NCI-H2227 (cell line): ENCODE data around the gene URAD.
A peak's percentile ranks its signal among the peaks of the same experiment; 100 is the strongest.

ENCODE experiments used
- DNase-seq: peaks from one replicate; lab custom pipeline; 2025; ENCODE audit not compliant: unreplicated experiment; lab: John Stamatoyannopoulos, UW

URAD gene

DNA sequence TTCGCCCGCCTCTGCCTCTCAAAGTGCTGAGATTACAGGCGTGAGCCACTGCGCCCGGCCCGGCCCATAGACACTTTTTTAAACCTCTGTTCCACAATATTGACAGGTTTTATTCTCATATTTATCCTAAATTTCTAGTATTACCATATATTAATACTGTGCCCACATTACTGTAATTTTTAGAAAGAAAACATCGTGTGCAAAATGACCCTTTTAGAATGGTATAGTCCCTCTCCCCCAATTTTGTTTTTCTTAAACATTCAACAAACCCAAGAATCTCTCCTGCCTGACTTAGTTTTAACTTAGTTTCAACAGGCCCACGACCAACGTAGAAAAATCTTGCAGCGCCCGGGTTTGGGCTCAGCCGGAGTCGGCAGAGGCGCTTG is 28.5 kb downstream of the URAD start:
- no peak for DNase-seq

DNA sequence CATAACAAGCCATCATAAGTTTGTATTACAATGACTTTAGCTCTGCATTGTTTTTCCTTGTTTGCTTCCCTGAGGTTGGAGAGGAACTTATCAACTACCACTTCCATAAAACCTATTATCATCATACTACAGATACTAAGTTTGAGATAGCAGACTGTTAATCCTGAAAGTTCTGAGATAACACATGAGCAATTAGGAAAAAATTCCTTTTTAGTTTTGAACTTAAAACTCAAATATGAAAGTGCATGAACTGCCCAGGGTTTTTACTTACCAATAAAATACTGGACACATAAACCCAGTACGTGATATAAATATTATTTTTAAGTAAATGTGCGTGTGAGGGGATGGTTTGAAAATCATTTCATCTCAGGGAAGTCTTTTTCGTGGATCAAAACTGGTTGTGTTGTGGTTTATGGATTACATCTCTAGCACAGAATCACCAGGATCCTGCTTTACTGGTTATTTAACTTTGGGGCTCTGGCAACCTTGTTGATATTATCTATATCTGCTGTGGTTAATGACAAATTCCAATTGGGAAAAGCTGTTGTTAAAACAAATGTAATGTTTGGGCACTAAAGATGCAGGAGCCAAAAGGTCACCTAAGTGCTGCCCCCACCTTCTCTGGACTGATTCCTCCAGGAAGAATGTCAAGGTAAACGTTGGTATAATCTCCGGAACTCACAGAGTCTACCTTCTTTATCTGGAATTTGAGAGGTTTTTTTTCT is 31.8 kb downstream of the URAD start:
- DNase-seq = no peak

DNA sequence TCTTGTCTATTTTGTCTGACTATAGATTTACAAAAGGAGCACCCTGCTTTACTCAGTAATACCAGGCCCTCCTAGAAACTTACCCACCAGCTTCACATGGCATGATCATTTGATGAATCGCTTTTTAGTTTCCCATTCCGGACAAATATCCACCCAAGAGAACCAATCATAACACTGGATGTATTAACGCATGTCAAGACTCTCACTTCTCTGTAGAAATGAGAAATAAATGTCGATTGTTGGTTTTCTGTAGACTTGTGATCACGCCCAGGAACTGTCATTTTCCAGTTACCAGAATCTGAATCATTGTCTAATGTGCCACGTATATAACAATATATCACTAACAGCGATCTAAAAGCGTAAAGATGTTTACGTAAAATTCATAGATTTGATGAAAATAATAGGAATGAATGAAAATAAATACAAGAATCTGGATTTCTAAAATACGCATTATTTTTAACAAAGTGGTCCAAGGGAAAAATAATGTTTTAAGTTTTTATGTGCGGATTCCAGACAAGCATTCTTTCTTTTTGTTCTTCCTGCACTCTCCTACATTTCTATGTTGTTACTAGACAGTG is 33.4 kb downstream of the URAD start:
- no peak for DNase-seq

DNA sequence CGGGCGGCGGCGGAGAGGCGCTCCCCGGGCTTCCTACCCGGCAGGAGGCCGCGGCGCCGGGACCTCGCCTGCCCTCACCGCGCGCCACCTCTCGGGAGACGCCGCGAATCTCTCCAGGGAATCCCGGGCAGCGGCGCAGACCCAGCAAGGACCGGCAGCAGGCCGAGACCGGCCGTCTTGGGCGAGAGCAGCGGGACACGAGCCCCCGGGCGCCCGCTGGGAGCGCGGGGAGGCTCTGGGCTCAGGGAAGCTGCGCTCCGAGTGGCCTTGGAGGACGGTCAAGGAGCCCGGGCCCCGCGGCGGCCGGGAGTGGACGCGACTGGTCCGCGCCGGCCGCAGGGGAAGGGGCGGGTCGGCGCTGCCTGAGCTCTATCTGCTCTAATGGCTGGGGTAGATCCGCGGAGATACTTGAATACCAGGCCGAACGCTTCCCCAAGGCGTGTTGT is 34.1 kb downstream of the URAD start:
- DNase-seq = peak; percentile 15

DNA sequence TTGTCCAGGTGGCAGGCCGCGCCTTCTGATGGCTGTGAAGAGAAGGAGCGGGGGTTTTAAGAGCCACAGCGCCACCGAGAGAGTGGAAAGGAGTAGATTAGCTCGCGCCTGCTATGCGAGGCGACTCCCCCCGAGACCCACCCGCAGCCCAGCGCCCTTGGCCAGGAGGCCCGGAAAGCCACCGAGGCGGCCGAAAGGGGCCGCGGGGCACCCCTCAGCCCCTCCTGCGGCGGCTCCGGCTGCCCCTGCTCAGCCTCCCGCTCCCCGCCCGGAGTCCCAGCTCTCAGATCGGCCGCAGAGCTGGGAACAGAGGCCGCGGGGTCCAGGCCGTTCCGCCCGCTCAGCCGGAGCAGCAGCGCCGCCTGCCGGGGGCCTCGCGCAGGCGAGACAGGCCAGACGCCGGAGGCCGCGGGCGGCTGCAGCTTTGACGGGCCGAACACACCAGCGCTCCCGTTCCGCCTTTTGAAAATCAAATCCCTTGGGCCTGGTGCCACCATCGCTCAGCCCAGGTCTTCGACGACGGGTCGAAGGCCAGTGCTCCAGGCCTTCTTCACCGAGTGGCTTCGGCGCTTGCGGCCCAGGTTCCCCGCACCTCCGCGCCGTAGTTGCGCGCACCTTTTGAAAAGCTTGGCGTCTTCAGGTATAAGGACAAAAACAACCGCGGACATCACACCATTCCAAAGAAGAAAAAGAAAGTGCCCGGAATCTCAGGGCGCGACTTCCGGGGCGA is 34.7 kb downstream of the URAD start:
- peak; percentile 75 for DNase-seq

DNA sequence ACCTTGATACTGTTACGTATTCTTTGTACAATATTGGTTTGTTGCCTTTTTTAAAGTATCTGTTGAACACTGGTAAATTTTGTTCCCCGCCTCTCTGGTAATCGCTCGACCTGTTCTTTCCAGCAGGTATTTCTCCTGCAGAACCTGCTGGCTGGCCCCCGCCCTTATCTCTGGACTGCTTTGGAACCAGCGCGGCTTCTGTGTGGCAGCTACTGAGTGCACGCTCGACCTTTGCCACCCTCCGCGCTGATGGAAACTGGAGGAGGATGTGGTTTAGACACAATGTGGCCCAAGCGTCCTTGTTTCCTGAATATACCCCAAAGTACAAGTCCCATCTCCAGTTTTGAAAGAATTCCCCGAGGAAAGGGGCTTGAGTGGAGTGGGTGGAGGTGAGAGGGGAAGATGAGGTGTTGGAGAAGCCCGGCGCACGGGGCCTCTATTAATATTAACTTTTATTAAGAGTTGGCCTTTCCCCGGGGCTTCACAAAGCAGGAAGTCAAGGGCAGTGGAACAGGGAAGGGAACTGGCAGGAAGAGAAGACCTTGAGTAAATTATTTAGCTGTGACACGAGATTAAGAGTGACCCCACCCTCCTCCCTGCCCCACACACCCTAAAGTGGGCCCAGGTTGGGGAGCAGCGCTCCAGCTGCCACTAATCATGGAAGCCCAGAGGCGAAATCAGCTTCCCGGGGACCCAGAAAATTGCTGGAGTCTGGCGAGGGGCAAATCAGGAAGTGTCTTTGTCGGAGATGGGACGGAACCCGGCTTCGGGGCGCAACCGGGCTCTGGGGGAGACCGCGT is 35.4 kb downstream of the URAD start:
- DNase-seq = no peak

DNA sequence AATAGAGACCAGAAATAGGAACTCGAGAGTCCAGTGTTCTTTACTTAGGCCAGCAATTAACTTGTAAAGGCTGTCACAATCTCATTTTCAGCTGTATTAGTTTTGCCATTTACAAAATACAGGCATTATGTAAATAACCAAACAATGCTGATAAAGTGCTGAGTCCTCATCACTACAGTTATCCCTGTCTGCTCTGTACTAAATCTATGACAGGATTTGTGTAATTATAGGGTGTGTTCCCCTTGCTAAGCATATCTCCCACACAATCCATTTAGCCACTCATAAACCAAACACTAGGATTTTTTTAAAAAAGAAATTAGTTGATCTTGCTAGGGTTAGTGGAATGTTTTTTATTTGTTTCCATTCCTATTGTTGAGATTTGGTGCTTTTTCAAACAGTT is 45.5 kb downstream of the URAD start:
- DNase-seq = no peak

DNA sequence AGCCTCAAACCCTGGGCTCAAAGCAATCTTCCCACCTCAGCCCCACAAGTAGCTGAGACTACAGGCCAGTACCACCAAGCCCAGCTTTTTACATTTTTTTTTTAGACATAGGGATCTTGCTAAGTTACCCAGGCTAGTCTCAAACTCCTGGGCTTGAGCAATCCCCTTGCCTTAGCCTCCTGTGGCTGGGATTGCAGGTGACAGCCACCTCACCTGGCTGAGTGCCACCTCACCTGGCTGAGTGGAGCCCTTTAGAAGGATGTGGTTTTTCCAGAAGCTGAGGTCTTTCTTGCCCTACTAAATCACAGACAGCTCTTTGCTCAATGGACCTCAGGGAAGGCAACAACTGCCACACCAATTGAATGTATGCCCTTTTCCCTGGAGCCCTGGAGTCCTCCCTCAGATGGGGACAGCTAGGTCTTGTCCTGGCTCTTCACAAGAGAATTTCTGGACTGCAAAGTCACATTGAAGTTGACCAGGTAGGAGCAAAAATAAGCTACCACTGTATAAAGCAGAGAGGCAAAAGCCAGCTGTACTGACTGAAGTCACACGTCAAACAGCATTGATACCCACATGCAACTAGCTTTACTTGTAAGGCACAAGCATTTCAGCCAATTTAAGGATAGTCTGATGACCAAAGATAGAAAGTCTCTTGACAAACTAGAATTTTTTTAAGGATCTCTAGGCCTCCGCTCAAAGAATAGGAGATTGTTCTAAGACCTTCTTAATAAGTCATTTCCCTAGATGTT is 54.7 kb downstream of the URAD start:
- DNase-seq = no peak

DNA sequence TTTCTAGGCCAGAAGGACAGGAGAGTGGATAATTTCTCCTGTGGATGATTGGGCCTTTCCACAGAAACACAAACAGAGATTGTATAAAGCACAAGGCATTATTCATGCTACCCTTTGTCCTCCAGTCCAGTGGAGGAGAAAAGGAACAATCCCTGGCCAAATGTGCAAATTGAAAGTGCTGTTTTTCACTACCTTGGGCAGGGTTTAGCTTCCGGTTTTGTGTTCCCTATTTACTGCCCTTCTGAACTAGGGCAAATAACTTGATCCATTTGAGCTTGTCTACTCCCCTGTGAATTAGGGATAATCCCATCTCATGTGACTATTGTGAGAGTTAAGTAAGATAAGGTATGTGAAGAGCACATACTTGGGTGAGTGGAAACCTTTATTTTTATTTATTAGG is 55.4 kb downstream of the URAD start:
- no peak for DNase-seq

DNA sequence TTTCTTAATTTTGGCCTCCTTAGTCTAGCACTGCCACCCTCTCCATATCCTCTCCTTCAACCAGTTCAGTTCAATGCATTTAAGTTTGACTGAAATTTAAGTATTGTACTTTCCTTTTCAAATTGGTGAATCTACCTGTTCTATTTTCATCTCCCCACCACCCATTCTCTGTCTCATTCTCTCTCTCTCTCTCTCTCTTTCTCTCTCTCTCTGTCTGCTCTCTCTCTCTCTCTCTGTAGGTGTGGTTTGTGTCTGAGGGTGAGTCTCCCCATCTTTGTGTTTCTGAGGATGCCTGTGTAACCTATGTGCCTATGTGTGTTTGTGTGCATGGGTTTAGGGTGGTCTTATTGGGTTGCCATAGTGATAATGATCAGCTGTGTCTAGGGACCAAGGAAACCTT is 58.6 kb downstream of the URAD start:
- no peak for DNase-seq

DNA sequence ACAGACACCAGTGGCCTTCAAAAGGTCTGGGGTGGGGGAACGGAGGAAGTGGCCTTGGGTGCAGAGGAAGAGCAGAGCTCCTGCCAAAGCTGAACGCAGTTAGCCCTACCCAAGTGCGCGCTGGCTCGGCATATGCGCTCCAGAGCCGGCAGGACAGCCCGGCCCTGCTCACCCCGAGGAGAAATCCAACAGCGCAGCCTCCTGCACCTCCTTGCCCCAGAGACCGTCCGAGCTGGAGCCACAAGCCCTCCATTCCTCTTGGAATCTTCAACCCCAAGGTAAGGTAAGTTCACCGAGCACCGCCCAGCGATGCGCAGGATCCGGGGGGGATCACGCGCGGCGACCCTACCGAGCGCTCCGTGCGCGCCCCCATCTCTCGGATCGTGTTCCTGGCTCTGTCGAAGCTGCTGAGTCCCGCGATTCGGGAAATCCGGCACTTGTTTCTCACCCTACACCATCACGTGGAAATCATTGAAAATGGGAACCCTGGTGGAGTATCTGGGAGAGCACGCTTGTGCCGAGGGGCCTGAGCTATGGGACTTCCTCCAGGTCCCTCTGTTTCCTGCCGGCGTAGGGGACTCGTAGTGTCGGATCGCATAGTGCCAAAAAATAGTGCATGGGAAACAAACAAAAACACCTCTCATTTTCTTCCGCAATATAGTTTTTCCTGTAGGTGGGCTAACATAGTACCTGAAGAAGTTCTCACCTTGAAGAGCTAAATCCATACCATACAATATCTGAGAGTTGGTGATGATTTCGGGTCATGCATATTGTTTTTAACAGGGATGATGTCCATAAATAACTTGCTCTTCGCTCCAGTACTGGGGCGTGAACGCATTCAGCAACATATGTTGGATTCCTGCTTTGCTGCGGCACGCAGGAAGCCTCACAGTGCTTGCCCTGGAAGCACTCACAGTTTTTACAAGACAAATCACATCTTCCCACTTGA is 59.4 kb downstream of the URAD start:
- no peak for DNase-seq

DNA sequence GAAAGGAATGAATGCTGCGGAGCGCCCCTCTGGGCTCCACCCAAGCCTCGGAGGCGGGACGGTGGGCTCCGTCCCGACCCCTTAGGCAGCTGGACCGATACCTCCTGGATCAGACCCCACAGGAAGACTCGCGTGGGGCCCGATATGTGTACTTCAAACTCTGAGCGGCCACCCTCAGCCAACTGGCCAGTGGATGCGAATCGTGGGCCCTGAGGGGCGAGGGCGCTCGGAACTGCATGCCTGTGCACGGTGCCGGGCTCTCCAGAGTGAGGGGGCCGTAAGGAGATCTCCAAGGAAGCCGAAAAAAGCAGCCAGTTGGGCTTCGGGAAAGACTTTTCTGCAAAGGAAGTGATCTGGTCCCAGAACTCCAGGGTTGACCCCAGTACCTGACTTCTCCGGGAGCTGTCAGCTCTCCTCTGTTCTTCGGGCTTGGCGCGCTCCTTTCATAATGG is 60.1 kb downstream of the URAD start:
- DNase-seq = no peak
